GM10248 (cell line): ENCODE measurements around the gene SERPINA12.

Experiments used
- CTCF ChIA-PET: fragments of 300-600 bp; sonication (Branson Sonifier 250); formaldehyde crosslinking; extraction: SDS; loops from one replicate; lab custom pipeline; 2021; ENCODE audit warnings: antibody characterized with exemption; lab: Yijun Ruan, JAX
- POLR2A ChIA-PET: fragments of 350-650 bp; sonication (Branson Sonifier 250); formaldehyde crosslinking; extraction: SDS; loops from one replicate; lab custom pipeline; 2020; ENCODE audit warnings: antibody characterized with exemption; lab: Yijun Ruan, JAX
- DNase-seq: peaks from one replicate; pipeline ENCODE4 v3.0.0; 2012; ENCODE audit errors: extremely low spot score
- CTCF ChIP-seq: IDR thresholded peaks from 2 replicates; pipeline ENCODE4 v1.5.1; 2012; ENCODE audit warnings: mild to moderate bottlenecking, low read depth; ENCODE audit errors: extremely low read depth, missing control alignments, control extremely low read depth

SERPINA12 gene

GRCh38 chr14:94465042-94465441, 44.2 kb downstream of the SERPINA12 start:
- CTCF ChIA-PET: interaction anchor here (1.4 to 1.9 kb wide), 2 partner anchors 21 to 31 kb away, joined by 3 to 8 read pairs; no protein-coding TSS in a partner anchor
- POLR2A ChIA-PET: no interaction called here
- TF ChIP-seq CTCF: no peak
- DNase-seq: no peak

- DNase-seq: no peak
- CTCF ChIA-PET: interaction anchor here (1.9 kb wide), 1 partner anchor 21 kb away, joined by 8 read pairs; no protein-coding TSS in a partner anchor
- POLR2A ChIA-PET: no interaction called here
- no peak for TF ChIP-seq CTCF
These were observed 45.0 kb downstream of the SERPINA12 start for GRCh38 chr14:94464290-94464689.

- no peak for DNase-seq
- ChIA-PET CTCF (no interaction called here), POLR2A (no interaction called here)
- no peak for TF ChIP-seq CTCF
These were observed 46.3 kb downstream of the SERPINA12 start for GRCh38 chr14:94462763-94463572.

- no peak for TF ChIP-seq CTCF
- POLR2A ChIA-PET: no interaction called here
- DNase-seq: no peak
- CTCF ChIA-PET: interaction anchor here (1.5 kb wide), 1 partner anchor 28 kb away, joined by 3 read pairs; no protein-coding TSS in a partner anchor
These were observed 47.1 kb downstream of the SERPINA12 start for GRCh38 chr14:94462219-94462551.

- TF ChIP-seq CTCF: no peak
- CTCF ChIA-PET: interaction anchor here (1.3 to 1.5 kb wide), 2 partner anchors 24 to 28 kb away, joined by 3 read pairs; no protein-coding TSS in a partner anchor
- DNase-seq: no peak
- POLR2A ChIA-PET: no interaction called here
These were observed 47.6 kb downstream of the SERPINA12 start for GRCh38 chr14:94461526-94462218.

GRCh38 chr14:94460631-94461416, 48.4 kb downstream of the SERPINA12 start:
- CTCF ChIA-PET: interaction anchor here (1.3 to 1.5 kb wide), 2 partner anchors 25 to 27 kb away, joined by 3 read pairs; no protein-coding TSS in a partner anchor
- POLR2A ChIA-PET: no interaction called here
- no peak for DNase-seq
- TF ChIP-seq CTCF: no peak
